GM18507 (cell line): ENCODE measurements around the gene C1QC.

Experiments
- DNase-seq: peaks from one replicate; pipeline ENCODE4 v3.0.0; 2011; ENCODE audit warnings: low read depth; ENCODE audit not compliant: insufficient read length; ENCODE audit errors: extremely low spot score
- FAIRE-seq: peaks from 2 replicates; lab custom pipeline; 2011; peaks lifted over from hg19 to GRCh38; lab: Jason Lieb, UNC

C1QC gene

GRCh38 chr1:22643381-22643780, at the start of gene C1QC:
Gene C1QC, plus strand, starts transcription at chr1:22643633. Its CDS starts 391 bp downstream, at chr1:22644024.
- no peak for DNase-seq
- FAIRE-seq = no peak

GRCh38 chr1:22594396-22594795, 49.0 kb upstream of the C1QC start:
- FAIRE-seq (no peak), DNase-seq (no peak)

GRCh38 chr1:22595108-22595507, 48.3 kb upstream of the C1QC start:
- DNase-seq (no peak), FAIRE-seq (no peak)

GRCh38 chr1:22597301-22597965, 46.0 kb upstream of the C1QC start:
- FAIRE-seq (no peak), DNase-seq (no peak)

- DNase-seq = no peak
Observed at GRCh38 chr1:22597996-22598395, 45.4 kb upstream of the C1QC start.

GRCh38 chr1:22598736-22599135, 44.7 kb upstream of the C1QC start:
- DNase-seq = no peak
- FAIRE-seq = no peak

More at GRCh38 chr1:22597996-22598395, 45.4 kb upstream of the C1QC start:
- FAIRE-seq = no peak

GRCh38 chr1:22600071-22600816, 43.2 kb upstream of the C1QC start:
- DNase-seq = no peak
- FAIRE-seq = no peak

- FAIRE-seq (no peak), DNase-seq (no peak)
Observed at GRCh38 chr1:22600817-22601605, 42.4 kb upstream of the C1QC start.

- FAIRE-seq (no peak), DNase-seq (no peak)
Observed at GRCh38 chr1:22601610-22602009, 41.8 kb upstream of the C1QC start.

GRCh38 chr1:22602060-22602740, 41.2 kb upstream of the C1QC start:
- FAIRE-seq (no peak), DNase-seq (no peak)

GRCh38 chr1:22606161-22606560, 37.3 kb upstream of the C1QC start:
- DNase-seq = no peak
- no peak for FAIRE-seq

GRCh38 chr1:22607154-22607553, 36.3 kb upstream of the C1QC start:
- DNase-seq (no peak), FAIRE-seq (no peak)

- FAIRE-seq (no peak), DNase-seq (no peak)
Observed at GRCh38 chr1:22608361-22608760, 35.1 kb upstream of the C1QC start.

- FAIRE-seq (no peak), DNase-seq (no peak)
Observed at GRCh38 chr1:22609291-22609690, 34.1 kb upstream of the C1QC start.

GRCh38 chr1:22611530-22611947, 31.9 kb upstream of the C1QC start:
- FAIRE-seq = no peak

GRCh38 chr1:22612671-22613571, 30.5 kb upstream of the C1QC start:
- no peak for DNase-seq
- no peak for FAIRE-seq

More at GRCh38 chr1:22611530-22611947, 31.9 kb upstream of the C1QC start:
- no peak for DNase-seq

- FAIRE-seq (no peak), DNase-seq (no peak)
Observed at GRCh38 chr1:22613572-22613918, 29.9 kb upstream of the C1QC start.

GRCh38 chr1:22613951-22614350, 29.5 kb upstream of the C1QC start:
- no peak for DNase-seq
- FAIRE-seq = no peak

GRCh38 chr1:22615886-22616285, 27.5 kb upstream of the C1QC start:
- DNase-seq (no peak), FAIRE-seq (no peak)
